Lower leg skin (tissue), 4 donors: Measurements from ENCODE around the gene SLC6A16. TPM values are rescaled to one million over a fixed set of nuclear protein-coding genes. Genes with fewer than 3 reads are reported as not detected.
"Not testable (repeated sequence)": the region's sequence is repeated elsewhere in the genome, so short reads cannot be mapped to it uniquely, and the experiment has no call there.

Experiments used
- DNase-seq, 2 donors: peaks; one replicate each; pipeline ENCODE4 v3.0.0-alpha.2; 2019; ENCODE audit warnings: low spot score in 2 of 2
- H3K4me3 ChIP-seq: fragments of 200-600 bp; sonication (generic); 2 replicates; pipeline ENCODE4 v1.5.1; 2017; ENCODE audit warnings: mild to moderate bottlenecking, low read depth; ENCODE audit not compliant: poor library complexity, severe bottlenecking
- CTCF ChIP-seq, 3 donors: fragments of 450-650 bp; IDR thresholded peaks; one replicate each; pipeline ENCODE4 v1.5.1; 2016; ENCODE audit warnings: antibody characterized with exemption in 3 of 3, mild to moderate bottlenecking in 3 of 3, moderate library complexity in 2 of 3
- POLR2A ChIP-seq, 2 donors: fragments of 450-650 bp; IDR thresholded peaks; one replicate each; pipeline ENCODE4 v1.6.1; 2016 to 2017; ENCODE audit warnings: antibody characterized with exemption in 2 of 2, mild to moderate bottlenecking in 1 of 2, moderate library complexity in 1 of 2
- WGBS, 2 donors: methylation state at CpG; one replicate each; pipeline ENCODE4 v1.1.5; 2018; 5-methylcytosine and 5-hydroxymethylcytosine counted together
- intact Hi-C: fragments of 100-400 bp; cut with DNase I; formaldehyde crosslinking; loops from one replicate; pipeline ENCODE4 v1.15.0; 2023; ENCODE audit warnings: low total_unique reads
- total RNA-seq, 4 donors: library from RNA; depleted of rRNA; stranded (reverse); fragments of >200 nt; gene quantifications; one replicate each; pipeline ENCODE4 v1.1.0, GENCODE V29; 2016

Gene SLC6A16
- total RNA-seq, 4 donors from 2014 or later: 0.55 to 1.2 (median 0.95) TPM; not detected in 1

- H3K4me3 ChIP-seq: no peak overlapping the region
- TF ChIP-seq POLR2A (IDR thresholded peaks at IDR 0.05) (no peak), CTCF (IDR thresholded peaks at IDR 0.05) (no peak)
- no peak for DNase-seq
- WGBS, 2 donors: 51 to 63% methylated on average over 2 of the region's 2 CpGs
- intact Hi-C loops: loop anchor here (10.0 kb wide), 1 partner anchor 83 kb away; no protein-coding TSS in a partner anchor
These were observed 3.0 kb upstream of the SLC6A16 start for GRCh38 chr19:49327878-49328544.

DNA sequence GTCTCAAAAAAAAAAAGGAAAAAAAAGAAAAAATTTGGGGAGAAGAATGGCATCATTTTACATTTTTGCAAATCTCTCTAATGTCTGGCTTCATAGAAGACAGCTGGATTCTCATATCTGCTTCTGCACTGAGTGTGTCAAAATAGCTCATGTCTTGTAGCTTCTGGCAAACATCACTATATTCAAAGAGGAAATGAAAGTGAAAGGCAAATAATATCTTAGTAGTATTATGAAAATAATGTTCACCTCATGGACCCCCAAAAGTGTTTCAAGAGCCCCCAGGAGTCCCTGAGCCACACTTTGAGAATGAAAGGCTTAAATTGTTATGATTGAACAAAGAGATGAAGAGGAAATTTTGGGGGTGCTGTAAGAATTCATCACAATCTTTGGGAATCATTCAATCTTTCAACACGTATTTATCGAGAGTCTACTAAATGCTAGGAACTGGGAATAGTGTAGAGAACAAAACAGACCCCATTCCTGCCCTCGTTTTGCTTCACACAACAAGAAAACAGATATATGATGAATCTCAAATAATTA lies 1.2 kb upstream of the SLC6A16 start:
- WGBS, 2 donors: 91 to 92% methylated on average over 3 of the region's 3 CpGs
- no peak overlapping the region for H3K4me3 ChIP-seq

GRCh38 chr19:49325756-49326155 lies 765 bp upstream of the SLC6A16 start:
- intact Hi-C loops: loop anchor here (10.0 kb wide), 1 partner anchor 81 kb away; no protein-coding TSS in a partner anchor
- 91 to 93% methylated on average over 13 of the region's 13 CpGs for WGBS, 2 donors

More for the DNA sequence above, 1.2 kb upstream of the SLC6A16 start:
- TF ChIP-seq CTCF (IDR thresholded peaks at IDR 0.05): no peak
- TF ChIP-seq POLR2A (IDR thresholded peaks at IDR 0.05): no peak
- intact Hi-C loops: loop anchor here (10.0 kb wide), 1 partner anchor 81 kb away; no protein-coding TSS in a partner anchor
- DNase-seq: no peak

DNA sequence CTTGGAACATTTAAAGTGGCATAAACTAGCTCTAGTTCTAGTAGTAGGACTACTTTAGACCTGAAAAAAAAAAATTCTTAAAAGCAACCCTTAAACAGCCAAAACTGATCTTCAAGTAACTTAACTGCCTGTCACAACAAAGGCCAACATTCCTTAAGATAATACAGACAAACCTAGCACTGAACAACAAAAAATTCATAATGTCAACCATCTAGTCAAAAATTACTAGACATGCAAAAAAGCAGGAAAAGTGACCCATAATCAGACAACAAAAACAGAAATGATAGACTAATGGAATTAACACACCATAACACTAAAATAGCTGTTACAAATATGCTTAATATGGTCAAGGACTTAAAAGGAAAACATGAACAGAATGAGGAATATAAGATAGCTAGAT lies 6.7 kb downstream of the SLC6A16 start:
- H3K4me3 ChIP-seq: no peak overlapping the region
- TF ChIP-seq POLR2A (IDR thresholded peaks at IDR 0.05) (no peak), CTCF (IDR thresholded peaks at IDR 0.05) (no peak)
- intact Hi-C loops: no loop called here
- DNase-seq: no peak

More at GRCh38 chr19:49325756-49326155, 765 bp upstream of the SLC6A16 start:
- DNase-seq, H3K4me3 ChIP-seq: not testable (repeated sequence)

DNA sequence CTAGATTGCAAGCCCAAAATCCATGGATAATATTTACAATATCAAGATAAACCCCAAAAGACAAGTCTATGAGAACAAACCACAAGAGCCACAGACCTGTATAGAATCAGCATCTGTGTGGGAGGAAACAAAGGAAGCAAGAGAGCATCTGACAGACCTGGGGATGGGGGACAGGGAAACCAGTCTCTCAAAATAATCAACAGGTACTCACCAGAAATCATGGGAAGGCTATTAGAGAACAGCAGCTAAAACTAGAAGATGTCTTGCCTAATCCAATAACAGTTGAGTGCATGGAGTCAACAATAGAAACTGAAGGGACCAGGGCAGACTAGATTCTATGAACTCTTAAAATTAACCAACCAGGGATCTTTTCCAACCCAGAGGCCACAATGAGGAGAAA lies 8.7 kb downstream of the SLC6A16 start:
- no peak overlapping the region for H3K4me3 ChIP-seq
- intact Hi-C loops: no loop called here
- DNase-seq: no peak
- TF ChIP-seq POLR2A (IDR thresholded peaks at IDR 0.05): no peak
- no peak for TF ChIP-seq CTCF (IDR thresholded peaks at IDR 0.05)

- TF ChIP-seq POLR2A (IDR thresholded peaks at IDR 0.05): no peak
- no peak for TF ChIP-seq CTCF (IDR thresholded peaks at IDR 0.05)
- no peak for DNase-seq
- no peak overlapping the region for H3K4me3 ChIP-seq
- intact Hi-C loops: no loop called here
- WGBS, 2 donors: 78 to 82% methylated on average over 1 of the region's 1 CpG
These were observed 9.9 kb downstream of the SLC6A16 start for GRCh38 chr19:49315111-49315510.
